ENCODE results near the gene CUEDC1. TPM values are rescaled to one million over a fixed set of nuclear protein-coding genes. Genes with fewer than 3 reads are reported as not detected.

Gene CUEDC1
- total RNA-seq, 1 experiment from 2014 or later = 53.5 TPM

- H3K27me3 ChIP-seq (replicated peaks; ENCODE audit: insufficient read depth, low read depth, low read length, poor library complexity) = no peaks in the 10 kb centered on the region
- DNase-seq (ENCODE audit: low spot score) = no peak
- TF ChIP-seq CTCF (conservative IDR thresholded peaks at IDR 0.05; ENCODE audit: low read depth, low read length) = no peak
- TF ChIP-seq EZH2 (IDR thresholded peaks at IDR 0.05; ENCODE audit: borderline replicate concordance, low read depth, low read length, poor library complexity, severe bottlenecking) = no peak
- POLR2A ChIA-PET (ENCODE audit: low non-redundant PET) = interaction anchor here (0.7 kb wide), 1 partner anchor 8 kb away, joined by 3 read pairs; no protein-coding TSS in a partner anchor
- intact Hi-C loops (cut with micrococcal nuclease; ENCODE audit: unreplicated experiment) = loop anchor here (5.0 kb wide), 1 partner anchor 33 kb away; no protein-coding TSS in a partner anchor
- BruUV-seq (replicated peaks) = no TSS peak
- H3K27ac ChIP-seq (ENCODE audit: low read depth, low read length, poor library complexity, severe bottlenecking) = peak overlapping the region; percentile 43
- H3K4me1 ChIP-seq (ENCODE audit: insufficient read depth, low read length, poor library complexity, severe bottlenecking) = peaks cover 44% of the 10 kb centered on the region
- no peaks in the 10 kb centered on the region for H3K9me3 ChIP-seq (ENCODE audit: low read depth, low read length, poor library complexity, severe bottlenecking)
- H3K4me3 ChIP-seq (ENCODE audit: low read depth, low read length, poor library complexity, severe bottlenecking) = peak overlapping the region; percentile 87
- peaks cover 29% of the 10 kb centered on the region for H3K36me3 ChIP-seq (ENCODE audit: insufficient read depth, low read length, poor library complexity, severe bottlenecking)
- CTCF ChIA-PET = interaction anchor here (1.5 kb wide), 1 partner anchor 127 kb away, joined by 3 read pairs; no protein-coding TSS in a partner anchor
These were observed 29.9 kb upstream of the CUEDC1 start for GRCh38 chr17:57984936-57985674.

DNA sequence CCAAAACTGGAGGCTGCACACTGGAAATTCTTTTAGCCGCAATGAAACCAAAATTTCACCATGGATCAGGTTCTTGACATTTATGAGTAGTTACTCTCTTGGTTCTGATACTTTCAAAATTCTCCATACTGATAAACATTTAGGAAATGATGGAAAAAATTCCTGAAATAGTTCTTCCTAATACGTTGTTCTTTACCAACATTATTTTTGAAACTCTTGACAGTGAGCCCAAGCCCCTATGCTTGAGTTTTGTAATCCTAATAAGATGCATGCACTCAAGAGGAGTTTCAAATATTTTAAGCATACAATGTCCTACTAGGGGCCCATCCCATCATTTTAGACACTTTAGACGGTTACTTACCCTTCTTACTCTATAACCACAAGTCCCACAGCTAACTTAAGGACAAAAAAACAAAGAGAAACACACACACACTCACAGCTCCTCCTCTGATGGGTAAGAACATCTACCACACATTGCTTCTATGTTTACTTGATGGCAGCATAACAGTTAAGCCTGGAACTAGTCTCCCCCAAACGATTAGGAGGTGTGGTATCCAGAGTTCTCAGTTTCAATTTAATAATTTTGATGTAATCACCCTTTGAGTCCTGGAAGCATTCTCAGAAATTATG, 29.2 kb upstream of the CUEDC1 start:
- ChIA-PET CTCF (interaction anchor here (1.5 kb wide), 1 partner anchor 126 kb away, joined by 3 read pairs; no protein-coding TSS in a partner anchor), POLR2A (ENCODE audit: low non-redundant PET) (no interaction called here)
- no peak overlapping the region for H3K4me3 ChIP-seq (ENCODE audit: low read depth, low read length, poor library complexity, severe bottlenecking)
- no peak for TF ChIP-seq EZH2 (IDR thresholded peaks at IDR 0.05; ENCODE audit: borderline replicate concordance, low read depth, low read length, poor library complexity, severe bottlenecking)
- TF ChIP-seq CTCF (conservative IDR thresholded peaks at IDR 0.05; ENCODE audit: low read depth, low read length) = no peak
- H3K27me3 ChIP-seq (replicated peaks; ENCODE audit: insufficient read depth, low read depth, low read length, poor library complexity) = no peaks in the 10 kb centered on the region
- peaks cover 36% of the 10 kb centered on the region for H3K36me3 ChIP-seq (ENCODE audit: insufficient read depth, low read length, poor library complexity, severe bottlenecking)
- H3K27ac ChIP-seq (ENCODE audit: low read depth, low read length, poor library complexity, severe bottlenecking) = peak overlapping the region; percentile 43
- H3K4me1 ChIP-seq (ENCODE audit: insufficient read depth, low read length, poor library complexity, severe bottlenecking) = peaks cover 37% of the 10 kb centered on the region
- no peak for DNase-seq (ENCODE audit: low spot score)
- intact Hi-C loops (cut with micrococcal nuclease; ENCODE audit: unreplicated experiment) = no loop called here
- no TSS peak for BruUV-seq (replicated peaks)
- no peaks in the 10 kb centered on the region for H3K9me3 ChIP-seq (ENCODE audit: low read depth, low read length, poor library complexity, severe bottlenecking)

DNA sequence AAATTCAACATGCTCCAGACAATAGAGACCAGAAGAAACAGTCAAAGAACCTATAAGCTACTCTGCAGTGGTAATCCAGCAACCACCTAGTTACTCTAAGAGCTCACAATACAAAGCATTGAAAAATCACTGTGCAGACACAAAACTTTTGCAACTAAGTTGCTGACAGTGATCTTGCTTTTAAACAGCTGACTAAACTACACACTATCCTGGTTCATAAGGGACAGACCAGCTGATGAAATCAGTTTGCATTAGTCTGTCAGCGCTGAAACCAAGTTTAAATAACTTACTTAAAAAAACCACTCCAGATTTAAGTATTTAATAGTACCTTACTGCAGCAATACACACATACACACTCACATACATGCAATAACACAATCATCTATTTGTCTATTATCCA, 28.2 kb upstream of the CUEDC1 start:
- Histone ChIP-seq H3K4me1 (ENCODE audit: insufficient read depth, low read length, poor library complexity, severe bottlenecking) (peaks cover 30% of the 10 kb centered on the region), H3K4me3 (ENCODE audit: low read depth, low read length, poor library complexity, severe bottlenecking) (no peak overlapping the region), H3K9me3 (ENCODE audit: low read depth, low read length, poor library complexity, severe bottlenecking) (no peaks in the 10 kb centered on the region), H3K27ac (ENCODE audit: low read depth, low read length, poor library complexity, severe bottlenecking) (no peak overlapping the region), H3K27me3 (replicated peaks; ENCODE audit: insufficient read depth, low read depth, low read length, poor library complexity) (no peaks in the 10 kb centered on the region), H3K36me3 (ENCODE audit: insufficient read depth, low read length, poor library complexity, severe bottlenecking) (peaks cover 45% of the 10 kb centered on the region)
- DNase-seq (ENCODE audit: low spot score) = no peak
- no peak for TF ChIP-seq EZH2 (IDR thresholded peaks at IDR 0.05; ENCODE audit: borderline replicate concordance, low read depth, low read length, poor library complexity, severe bottlenecking)
- TF ChIP-seq CTCF (conservative IDR thresholded peaks at IDR 0.05; ENCODE audit: low read depth, low read length) = no peak
- ChIA-PET POLR2A (ENCODE audit: low non-redundant PET) (interaction anchor here (0.6 kb wide), 1 partner anchor 62 kb away, joined by 3 read pairs; no protein-coding TSS in a partner anchor), CTCF (no interaction called here)
- intact Hi-C loops (cut with micrococcal nuclease; ENCODE audit: unreplicated experiment) = no loop called here
- no TSS peak for BruUV-seq (replicated peaks)
